Large intestine (tissue), 3 donors: ENCODE results near the gene TGFBR3L. TPM values are rescaled to one million over a fixed set of nuclear protein-coding genes. Genes with fewer than 3 reads are reported as not detected.
"Not testable (repeated sequence)": the region's sequence is repeated elsewhere in the genome, so short reads cannot be mapped to it uniquely, and the experiment has no call there.

Source experiments
- DNase-seq, 2 donors: peaks; one replicate each; pipeline versions ENCODE4 v3.0.0 to v3.0.0-alpha.2; 2013
- H3K27ac ChIP-seq: one replicate; pipeline ENCODE4 v1.5.1; 2013; ENCODE audit warnings: low read length
- H3K27me3 ChIP-seq: 2 replicates; pipeline ENCODE4 v1.6.1; 2013; ENCODE audit warnings: low read length; ENCODE audit not compliant: control insufficient read depth, insufficient read depth
- H3K36me3 ChIP-seq: 2 replicates; pipeline ENCODE4 v1.6.1; 2013; ENCODE audit warnings: low read length; ENCODE audit not compliant: control insufficient read depth, insufficient read depth
- H3K4me1 ChIP-seq: one replicate; pipeline ENCODE4 v1.6.1; 2013; ENCODE audit warnings: low read length; ENCODE audit not compliant: control insufficient read depth, insufficient read depth
- H3K4me3 ChIP-seq: one replicate; pipeline ENCODE4 v1.5.1; 2013; ENCODE audit warnings: low read length
- H3K9me3 ChIP-seq: one replicate; pipeline ENCODE4 v1.6.1; 2013; ENCODE audit warnings: mild to moderate bottlenecking, low read depth, low read length, moderate library complexity; ENCODE audit not compliant: control insufficient read depth
- WGBS: methylation state at CpG from one replicate; pipeline ENCODE4 v1.1.5; 2013; ENCODE audit warnings: low lambda C conversion rate; ENCODE audit not compliant: insufficient coverage; 5-methylcytosine and 5-hydroxymethylcytosine counted together
- polyA plus RNA-seq: library from polyadenylated mRNA; unstranded; fragments of 120-200 nt; gene quantifications from one replicate; pipeline ENCODE4 v1.2.1, GENCODE V29; 2013

The TGFBR3L gene
- polyA plus RNA-seq, 1 donor, result 1.4 TPM

GRCh38 chr19:7925171-7925851 lies 10.7 kb downstream of the TGFBR3L start:
- no peak overlapping the region for H3K27ac ChIP-seq
- WGBS, result no CpG with 5 or more reads among the region's 98 CpGs
- peaks cover 11% of the 10 kb centered on the region for H3K4me1 ChIP-seq

GRCh38 chr19:7926021-7926726 lies 11.5 kb downstream of the TGFBR3L start, which contains the start of gene CTXN1:
CTXN1 (minus strand) TSS chr19:7926135; CDS start chr19:7925538, 597 bp downstream.
- no peak within 1 kb of the TSS for H3K27ac ChIP-seq
- H3K4me1 ChIP-seq, result peaks cover 8% of the 10 kb centered on the region

More at GRCh38 chr19:7925171-7925851, 10.7 kb downstream of the TGFBR3L start:
- Histone ChIP-seq H3K4me3 (no peak overlapping the region), H3K9me3 (peaks cover 3% of the 10 kb centered on the region), H3K36me3 (peaks cover 20% of the 10 kb centered on the region), H3K27me3 (no peaks in the 10 kb centered on the region)
- peak; percentile 55 to 75 for DNase-seq

GRCh38 chr19:7926727-7927604 lies 12.3 kb downstream of the TGFBR3L start:
- Histone ChIP-seq H3K36me3 (peaks cover 33% of the 10 kb centered on the region), H3K27me3 (no peaks in the 10 kb centered on the region), H3K9me3 (peaks cover 3% of the 10 kb centered on the region), H3K4me1 (peaks cover 4% of the 10 kb centered on the region), H3K27ac (no peak overlapping the region), H3K4me3 (no peak overlapping the region)
- DNase-seq, result no peak
- no CpG with 5 or more reads among the region's 32 CpGs for WGBS

More at GRCh38 chr19:7926021-7926726, 11.5 kb downstream of the TGFBR3L start, which contains the start of gene CTXN1:
- no peak for DNase-seq
- Histone ChIP-seq H3K9me3 (peaks cover 3% of the 10 kb centered on the region), H3K36me3 (peaks cover 27% of the 10 kb centered on the region), H3K4me3 (peak within 1 kb of the TSS; percentile 48), H3K27me3 (no peaks in the 10 kb centered on the region)
- WGBS, result no CpG with 5 or more reads among the region's 65 CpGs

- H3K27ac ChIP-seq, result no peak overlapping the region
- H3K4me3 ChIP-seq, result no peak overlapping the region
- H3K27me3 ChIP-seq, result no peaks in the 10 kb centered on the region
- H3K4me1 ChIP-seq, result peaks cover 4% of the 10 kb centered on the region
- WGBS, result no CpG with 5 or more reads among the region's 23 CpGs
- peaks cover 33% of the 10 kb centered on the region for H3K36me3 ChIP-seq
- H3K9me3 ChIP-seq, result peaks cover 3% of the 10 kb centered on the region
- no peak for DNase-seq
Observed at GRCh38 chr19:7927605-7928333, 13.1 kb downstream of the TGFBR3L start.

- H3K9me3 ChIP-seq, result peaks cover 3% of the 10 kb centered on the region
- H3K4me3 ChIP-seq, result no peak overlapping the region
- no peaks in the 10 kb centered on the region for H3K27me3 ChIP-seq
- 100% methylated on average over 1 of the region's 9 CpGs for WGBS
- no peak for DNase-seq
- peaks cover 33% of the 10 kb centered on the region for H3K36me3 ChIP-seq
- H3K4me1 ChIP-seq, result peaks cover 4% of the 10 kb centered on the region
- no peak overlapping the region for H3K27ac ChIP-seq
Observed at GRCh38 chr19:7928334-7928706, 13.7 kb downstream of the TGFBR3L start.

GRCh38 chr19:7928741-7929701 lies 14.4 kb downstream of the TGFBR3L start:
- Histone ChIP-seq H3K27ac (no peak overlapping the region), H3K4me3 (no peak overlapping the region), H3K9me3 (peaks cover 3% of the 10 kb centered on the region), H3K27me3 (no peaks in the 10 kb centered on the region), H3K36me3 (peaks cover 40% of the 10 kb centered on the region), H3K4me1 (peaks cover 4% of the 10 kb centered on the region)
- no CpG with 5 or more reads among the region's 24 CpGs for WGBS
- no peak for DNase-seq

GRCh38 chr19:7930030-7930429 lies 15.4 kb downstream of the TGFBR3L start:
- not testable (repeated sequence) for H3K27me3 ChIP-seq, H3K27ac ChIP-seq, H3K4me3 ChIP-seq, H3K4me1 ChIP-seq, DNase-seq, H3K9me3 ChIP-seq
- peaks cover 50% of the 10 kb centered on the region for H3K36me3 ChIP-seq
- WGBS, result no CpG with 5 or more reads among the region's 11 CpGs

GRCh38 chr19:7930765-7931164 lies 16.1 kb downstream of the TGFBR3L start:
- no peak overlapping the region for H3K27ac ChIP-seq
- H3K36me3 ChIP-seq, result peaks cover 57% of the 10 kb centered on the region
- peaks cover 3% of the 10 kb centered on the region for H3K9me3 ChIP-seq
- no peak for DNase-seq
- H3K4me3 ChIP-seq, result no peak overlapping the region
- peaks cover 4% of the 10 kb centered on the region for H3K4me1 ChIP-seq
- no CpG with 5 or more reads among the region's 7 CpGs for WGBS
- H3K27me3 ChIP-seq, result no peaks in the 10 kb centered on the region
